Activated CD8-positive, alpha-beta memory T cell treated with anti-CD3 and anti-CD28 coated beads, Interleukin-2, amount 50 U/mL, for 48 hours (primary cell): ENCODE data around the gene HSPBP1.

Experiments used
- DNase-seq: peaks from one replicate; pipeline ENCODE4 v3.0.0-alpha.2; 2020

Gene HSPBP1

GRCh38 chr19:55252760-55253663, 26.9 kb downstream of the HSPBP1 start:
- no peak for DNase-seq

DNA sequence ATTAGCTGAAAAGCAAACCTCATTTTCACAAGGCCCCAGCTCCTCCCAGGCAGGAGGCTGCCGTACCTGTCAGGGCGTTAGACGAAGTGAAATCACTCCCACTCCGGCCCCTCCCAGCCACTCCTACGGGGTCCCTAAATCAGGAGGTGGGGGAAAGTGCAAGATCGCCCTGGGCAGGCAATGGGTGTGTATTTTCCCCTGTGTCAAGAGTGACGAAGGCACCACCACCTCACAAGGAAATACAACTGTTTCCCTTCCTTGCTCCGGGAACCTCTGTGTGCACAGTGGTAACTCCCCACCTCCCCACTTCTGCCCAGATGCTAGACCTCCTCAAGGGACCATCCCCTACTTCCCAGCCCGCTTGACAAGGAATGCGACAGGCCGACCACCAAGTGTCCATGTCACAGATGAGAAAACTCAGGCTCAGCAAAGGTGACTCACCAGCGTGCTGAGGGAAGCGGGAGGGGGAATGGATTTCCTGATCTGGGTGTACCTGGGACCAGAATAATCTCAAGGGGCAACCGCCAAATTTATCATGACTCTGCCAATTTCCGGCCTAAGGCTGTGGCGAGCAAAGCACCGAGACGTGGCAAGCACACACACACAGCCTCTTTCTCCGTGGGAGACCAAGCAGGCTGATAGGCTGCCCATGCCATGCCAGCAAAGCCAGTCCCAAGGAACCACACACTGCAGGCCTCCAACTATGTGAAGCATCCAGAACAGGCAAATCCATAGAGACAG, 28.4 kb downstream of the HSPBP1 start:
- DNase-seq = peak; percentile 71

DNA sequence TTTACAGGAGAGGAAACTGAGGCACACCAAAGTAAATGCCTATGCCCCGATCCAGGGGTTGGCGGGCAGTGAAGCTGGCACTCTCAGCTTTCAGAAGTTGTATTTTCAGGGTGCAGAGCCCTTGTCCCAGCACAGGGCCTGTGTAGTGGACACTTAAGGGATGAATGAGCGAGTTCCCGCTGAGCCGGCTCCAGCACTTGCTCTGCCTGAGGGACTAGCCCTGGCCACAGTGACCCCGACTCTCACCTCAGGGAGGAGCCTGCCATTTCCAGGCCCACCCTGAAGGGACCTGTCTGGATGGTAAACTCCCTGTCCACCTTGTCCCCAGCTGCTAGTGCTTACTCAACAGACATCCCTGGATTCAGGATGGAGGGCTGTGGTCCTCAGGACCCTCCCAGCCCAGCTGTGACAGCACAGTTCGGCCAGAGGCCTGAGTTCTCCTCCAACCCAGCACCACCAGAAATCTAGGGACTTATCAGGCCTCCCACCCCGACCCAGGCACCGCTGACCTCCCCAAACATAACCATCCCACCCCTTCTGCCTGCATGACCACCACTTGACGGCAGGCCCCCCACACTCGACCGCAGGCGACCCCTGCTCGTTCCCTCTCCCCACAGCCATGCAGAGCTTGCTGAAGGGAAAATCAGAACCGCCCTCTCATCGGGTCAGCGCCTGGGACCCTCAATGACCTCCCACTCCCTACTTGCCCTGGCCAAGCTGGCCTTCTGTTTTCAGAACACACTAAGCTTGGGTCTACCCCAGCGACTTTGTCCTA, 29.5 kb downstream of the HSPBP1 start:
- DNase-seq = no peak

GRCh38 chr19:55249841-55250240, 30.1 kb downstream of the HSPBP1 start:
- DNase-seq = no peak

- no peak for DNase-seq
These were observed 31.2 kb downstream of the HSPBP1 start for GRCh38 chr19:55248704-55249103.

- DNase-seq = no peak
These were observed 31.7 kb downstream of the HSPBP1 start for GRCh38 chr19:55248166-55248675.

DNA sequence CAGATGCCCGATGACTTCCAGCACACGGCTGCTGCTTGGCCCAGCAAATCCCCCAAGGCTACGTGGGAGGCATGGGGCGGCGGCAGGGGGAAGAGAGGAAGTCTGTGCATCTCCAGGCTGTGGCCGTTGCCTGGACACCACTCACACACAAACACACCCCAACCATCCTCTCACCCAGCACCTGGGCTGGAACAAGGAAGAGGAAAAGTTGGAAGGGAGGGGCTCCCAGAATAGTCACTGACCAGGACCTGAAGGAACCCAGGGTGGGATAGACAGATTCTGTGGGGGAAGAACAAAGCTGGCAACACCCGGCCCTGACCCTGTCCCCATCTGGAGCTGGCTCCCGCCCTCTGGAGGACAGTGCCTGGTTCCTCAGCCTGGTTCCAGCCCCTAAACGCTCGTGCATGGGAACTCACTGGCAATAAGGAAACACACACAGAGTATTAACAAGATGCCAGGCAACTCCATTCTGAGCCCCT, 32.2 kb downstream of the HSPBP1 start:
- DNase-seq = no peak

GRCh38 chr19:55246462-55247451, 33.2 kb downstream of the HSPBP1 start:
- no peak for DNase-seq

GRCh38 chr19:55245236-55245904, 34.5 kb downstream of the HSPBP1 start:
- no peak for DNase-seq

- no peak for DNase-seq
These were observed 35.8 kb downstream of the HSPBP1 start for GRCh38 chr19:55244004-55244680.

DNA sequence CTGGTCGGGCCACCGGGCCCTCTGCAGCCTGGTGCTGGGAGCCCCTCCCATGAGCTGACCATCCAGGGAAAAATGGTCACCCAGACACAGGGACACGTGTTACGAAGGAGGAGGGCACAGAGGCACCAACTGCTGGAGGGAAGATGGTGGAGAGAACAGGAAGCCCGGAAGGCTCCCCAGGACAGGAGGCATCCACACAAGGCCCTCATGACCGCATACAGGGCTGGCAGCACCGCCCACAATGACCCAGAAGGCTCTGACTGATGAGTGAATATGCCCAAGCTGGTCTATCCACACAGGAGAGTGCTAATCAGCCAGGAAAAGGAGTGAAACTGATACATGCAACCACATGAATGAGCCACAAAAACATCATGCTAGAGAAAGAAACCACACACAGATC, 37.4 kb downstream of the HSPBP1 start:
- no peak for DNase-seq

GRCh38 chr19:55241935-55242464, 37.9 kb downstream of the HSPBP1 start:
- DNase-seq = no peak

- no peak for DNase-seq
These were observed 38.6 kb downstream of the HSPBP1 start for GRCh38 chr19:55241143-55241934.

GRCh38 chr19:55240713-55241020, 39.2 kb downstream of the HSPBP1 start:
- no peak for DNase-seq

GRCh38 chr19:55239004-55239403, 40.9 kb downstream of the HSPBP1 start:
- DNase-seq = no peak

GRCh38 chr19:55238030-55238429, 41.9 kb downstream of the HSPBP1 start:
- DNase-seq = no peak

GRCh38 chr19:55232986-55233385, 46.9 kb downstream of the HSPBP1 start:
- no peak for DNase-seq

GRCh38 chr19:55232286-55232602, 47.7 kb downstream of the HSPBP1 start:
- DNase-seq = no peak

- DNase-seq = no peak
These were observed 48.3 kb downstream of the HSPBP1 start for GRCh38 chr19:55231391-55232285.
